ENCODE measurements around the gene ARID5B.

Gene ARID5B

DNA sequence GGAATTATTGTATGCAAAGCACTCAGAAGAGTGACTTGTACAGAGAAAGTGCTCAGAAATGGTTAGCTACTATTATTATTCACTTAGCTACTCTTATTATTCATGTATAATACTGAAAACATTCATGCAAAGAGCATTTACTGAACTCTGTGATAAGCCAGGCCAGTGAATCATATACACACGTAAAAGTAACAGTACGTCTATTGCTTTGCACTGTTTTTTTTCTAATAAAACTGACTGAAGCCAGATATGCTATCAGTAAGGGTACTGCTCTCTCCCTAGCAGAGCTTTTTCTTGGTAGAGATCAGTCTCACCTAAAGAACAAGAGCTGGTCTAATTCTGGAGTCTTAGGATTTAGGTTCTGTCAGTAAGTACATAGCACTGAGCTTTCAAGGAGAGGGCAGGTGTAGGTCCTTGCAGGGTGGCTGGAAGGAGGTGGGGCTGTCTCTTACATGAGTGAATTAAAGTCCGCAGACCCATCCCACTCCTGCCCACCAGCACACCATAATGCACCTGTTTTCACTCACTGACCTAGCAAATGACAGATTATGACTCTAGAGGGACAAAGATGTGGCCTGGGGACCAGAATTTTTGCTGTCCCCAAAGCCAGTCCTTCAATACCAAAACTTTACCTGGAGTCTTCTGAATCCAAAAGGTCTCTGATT lies 145.9 kb downstream of the ARID5B start:
- no peak for DNase-seq (ENCODE audit: low read depth in 1 of 2, low spot score in 1 of 2)

DNA sequence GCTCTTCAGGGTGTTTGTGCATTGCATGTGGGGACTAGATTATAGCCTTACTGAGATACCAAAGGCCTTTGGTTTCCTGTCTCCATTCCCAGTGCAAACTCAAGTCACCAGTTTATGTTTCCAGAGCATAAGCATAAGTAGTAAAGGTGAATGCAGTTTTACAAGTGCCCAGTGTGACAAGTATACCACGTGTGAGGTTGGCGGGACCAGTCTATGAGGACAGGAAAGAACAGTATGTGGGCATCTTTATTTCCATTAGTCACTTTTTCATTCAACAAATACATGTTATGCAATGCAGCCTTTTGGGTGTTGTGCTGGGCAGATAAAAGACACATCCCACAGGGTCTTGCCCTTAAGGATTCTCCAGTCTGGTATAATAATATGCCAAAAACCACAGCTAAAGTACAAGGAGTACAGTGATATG lies 146.5 kb downstream of the ARID5B start:
- no peak for DNase-seq (ENCODE audit: low read depth in 1 of 2, low spot score in 1 of 2)

GRCh38 chr10:62048470-62048869 lies 147.0 kb downstream of the ARID5B start:
- DNase-seq (ENCODE audit: low read depth in 1 of 2, low spot score in 1 of 2) = no peak

GRCh38 chr10:62048919-62049623 lies 147.6 kb downstream of the ARID5B start:
- DNase-seq (ENCODE audit: low read depth in 1 of 2, low spot score in 1 of 2) = peak; percentile 43 to 52

DNA sequence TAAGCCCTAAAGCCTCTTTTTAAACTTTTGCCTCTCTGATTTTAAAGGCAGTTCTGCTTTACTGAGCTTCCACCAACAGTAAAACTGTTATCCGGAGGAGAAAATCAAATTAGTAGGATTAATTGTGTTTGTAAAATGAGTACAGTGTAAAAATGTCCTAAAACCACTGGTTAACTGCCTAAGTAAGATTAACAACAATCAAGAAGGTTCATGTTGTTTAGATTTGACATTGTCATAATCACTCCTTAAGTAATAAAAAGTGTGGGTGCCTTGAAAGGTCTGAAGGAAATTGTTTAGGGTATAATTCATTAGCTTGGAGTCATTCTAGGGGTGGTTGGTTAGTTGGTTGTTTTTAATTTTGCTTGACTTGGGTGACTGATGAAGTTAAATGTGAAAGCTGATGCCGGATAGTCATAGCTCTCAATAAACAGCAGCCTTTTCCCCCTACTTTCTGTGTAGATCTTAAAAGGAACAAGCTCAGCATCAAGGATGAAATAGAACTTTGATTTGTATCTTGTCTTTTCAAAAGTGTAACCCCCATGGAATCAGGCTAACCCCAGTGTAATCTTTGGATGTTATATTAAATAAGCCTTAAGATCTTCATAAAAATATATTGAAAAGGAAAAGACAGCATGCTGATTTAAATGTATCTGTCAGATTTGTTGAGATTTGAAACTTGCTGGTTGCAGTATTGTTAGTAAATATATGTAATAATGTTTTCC lies 148.3 kb downstream of the ARID5B start:
- no peak for DNase-seq (ENCODE audit: low read depth in 1 of 2, low spot score in 1 of 2)

- DNase-seq (ENCODE audit: low read depth in 1 of 2, low spot score in 1 of 2) = no peak
Observed at GRCh38 chr10:62050346-62050892, 148.9 kb downstream of the ARID5B start.

- DNase-seq (ENCODE audit: low read depth in 1 of 2, low spot score in 1 of 2) = peak; percentile 46 to 47
Observed at GRCh38 chr10:62050893-62051433, 149.5 kb downstream of the ARID5B start.

DNA sequence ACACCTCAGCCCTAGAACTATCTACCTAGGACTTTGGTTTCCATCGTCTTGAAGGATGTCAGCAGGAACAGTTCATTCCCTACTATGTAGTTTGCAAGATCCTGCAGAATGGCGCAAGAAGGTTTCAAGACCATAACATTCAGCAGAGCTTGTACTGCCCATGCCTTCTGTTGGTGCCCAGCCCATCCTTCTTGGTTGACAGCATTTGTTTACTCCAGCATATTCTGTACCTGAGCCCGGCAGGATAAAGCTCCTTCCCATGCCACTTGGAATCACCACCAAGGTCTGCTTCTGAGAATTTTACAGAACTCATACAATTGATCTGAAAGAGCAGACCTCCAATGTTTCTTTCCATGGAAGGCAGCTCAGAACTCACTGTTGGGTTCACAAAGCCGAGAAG lies 150.8 kb downstream of the ARID5B start:
- DNase-seq (ENCODE audit: low read depth in 1 of 2, low spot score in 1 of 2) = no peak

DNA sequence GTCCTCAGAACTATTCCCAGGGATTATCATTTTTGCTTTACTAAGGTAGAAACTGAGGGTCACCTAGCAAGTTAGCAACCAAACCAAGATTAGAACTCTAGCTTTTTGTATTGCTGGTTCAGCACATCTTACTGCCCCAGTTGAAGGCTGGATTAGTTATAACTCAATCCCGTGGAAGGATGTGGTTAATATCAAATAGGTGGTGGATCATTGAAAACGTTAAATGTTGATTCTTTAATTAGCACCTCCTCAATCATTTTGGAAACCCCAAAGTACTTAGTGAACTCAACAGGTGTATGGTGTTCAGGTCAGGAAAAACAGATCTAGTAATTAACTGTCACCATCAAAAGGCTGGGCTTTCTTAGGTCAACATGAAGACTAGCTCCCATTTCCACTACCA lies 152.4 kb downstream of the ARID5B start:
- no peak for DNase-seq (ENCODE audit: low read depth in 1 of 2, low spot score in 1 of 2)

DNA sequence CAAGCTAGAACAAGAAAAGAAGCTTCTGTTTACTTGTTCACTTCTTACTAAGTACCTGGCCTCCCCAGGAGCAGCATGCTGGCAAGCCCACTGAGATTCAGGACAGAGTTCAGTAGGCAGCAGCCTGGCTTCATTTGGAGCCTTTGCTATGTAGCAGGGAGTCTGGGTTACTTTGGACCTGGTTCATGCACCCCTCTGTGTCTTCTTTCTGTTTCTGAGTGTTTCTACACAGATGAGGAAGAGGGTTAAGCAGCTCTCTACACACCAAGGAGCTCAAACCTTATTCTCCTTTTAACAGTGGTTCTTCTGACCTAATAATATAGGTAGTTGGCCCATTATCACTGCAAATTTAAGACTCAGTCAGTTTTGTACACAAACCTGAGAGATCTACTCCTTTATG lies 152.9 kb downstream of the ARID5B start:
- DNase-seq (ENCODE audit: low read depth in 1 of 2, low spot score in 1 of 2) = no peak

DNA sequence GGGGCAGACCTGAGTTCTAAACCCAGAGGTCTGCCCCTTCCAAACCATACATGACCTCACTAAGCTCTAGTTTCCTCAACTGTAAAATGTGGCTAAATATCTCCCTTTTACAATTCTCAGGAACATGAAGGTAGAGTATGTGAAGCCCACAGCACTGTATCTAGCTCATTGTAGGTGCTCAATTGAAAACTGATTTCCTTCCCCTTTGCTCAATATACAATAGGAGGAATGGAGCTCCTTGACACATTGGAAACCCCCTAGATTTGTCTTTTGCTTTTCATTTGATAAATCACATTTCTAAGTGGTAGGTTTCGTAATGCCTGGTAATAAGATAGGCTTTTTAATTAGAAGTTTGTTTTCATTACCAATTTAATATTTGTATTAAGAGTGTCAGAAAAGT lies 153.3 kb downstream of the ARID5B start:
- no peak for DNase-seq (ENCODE audit: low read depth in 1 of 2, low spot score in 1 of 2)

DNA sequence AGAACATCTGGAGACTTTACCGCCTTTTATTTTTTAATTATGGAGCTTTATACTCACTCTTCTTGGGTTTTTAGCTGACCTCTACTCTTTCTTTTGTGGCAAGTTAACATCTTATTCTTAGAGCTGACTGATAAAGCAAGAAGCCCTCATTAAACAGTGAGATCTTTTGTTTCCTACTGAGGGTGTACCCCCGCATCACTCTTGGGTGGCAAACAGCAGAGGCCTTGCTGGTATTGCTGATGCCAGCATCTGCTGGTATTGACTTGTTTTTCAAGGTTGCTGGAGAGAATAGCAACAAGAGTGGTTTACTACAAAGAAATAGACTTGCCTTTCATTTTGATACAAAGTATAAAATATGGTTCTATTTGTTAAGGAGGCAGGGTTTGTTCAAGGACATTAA lies 154.7 kb downstream of the ARID5B start:
- no peak for DNase-seq (ENCODE audit: low read depth in 1 of 2, low spot score in 1 of 2)

- DNase-seq (ENCODE audit: low read depth in 1 of 2, low spot score in 1 of 2) = no peak
Observed at GRCh38 chr10:62056698-62057097, 155.2 kb downstream of the ARID5B start.

- no peak for DNase-seq (ENCODE audit: low read depth in 1 of 2, low spot score in 1 of 2)
Observed at GRCh38 chr10:62057359-62057758, 155.9 kb downstream of the ARID5B start.

DNA sequence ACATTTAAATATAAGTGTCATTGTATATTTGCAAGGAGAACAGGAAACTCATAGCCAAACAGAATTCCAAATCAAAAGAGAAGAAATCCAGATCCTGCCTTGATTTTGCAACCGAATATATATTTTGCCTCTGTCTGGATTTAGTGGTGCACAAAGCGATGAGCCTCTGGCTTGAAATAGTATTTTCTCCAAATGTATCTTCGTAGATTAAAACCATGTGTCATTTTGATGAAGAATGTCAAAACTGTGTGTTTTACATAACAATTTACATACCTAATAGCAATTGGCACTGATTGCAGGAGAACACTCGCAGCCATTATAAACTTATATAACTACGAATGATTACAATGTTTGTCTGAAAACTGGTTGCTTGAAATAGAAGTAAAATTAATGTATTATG lies 156.4 kb downstream of the ARID5B start:
- DNase-seq (ENCODE audit: low read depth in 1 of 2, low spot score in 1 of 2) = no peak

DNA sequence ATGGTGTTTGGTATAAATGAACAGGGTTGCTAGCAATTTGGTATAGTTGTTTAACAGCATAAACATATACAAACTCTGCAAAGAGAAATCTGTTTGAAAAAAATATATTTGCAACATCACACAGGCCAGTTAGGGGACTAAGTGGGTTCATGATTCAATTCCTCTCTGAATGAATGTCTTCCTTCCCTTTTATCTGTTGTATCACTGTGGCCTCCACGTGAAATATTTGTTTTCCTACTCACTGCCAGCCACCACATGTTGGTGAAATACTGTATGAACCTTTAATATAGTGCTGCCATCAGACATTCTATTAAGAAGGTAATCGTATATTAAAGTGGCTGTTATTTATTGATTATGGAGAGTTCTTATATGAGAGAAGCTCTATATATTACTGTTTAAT lies 157.0 kb downstream of the ARID5B start:
- no peak for DNase-seq (ENCODE audit: low read depth in 1 of 2, low spot score in 1 of 2)

GRCh38 chr10:62058896-62059216 lies 157.4 kb downstream of the ARID5B start:
- no peak for DNase-seq (ENCODE audit: low read depth in 1 of 2, low spot score in 1 of 2)

DNA sequence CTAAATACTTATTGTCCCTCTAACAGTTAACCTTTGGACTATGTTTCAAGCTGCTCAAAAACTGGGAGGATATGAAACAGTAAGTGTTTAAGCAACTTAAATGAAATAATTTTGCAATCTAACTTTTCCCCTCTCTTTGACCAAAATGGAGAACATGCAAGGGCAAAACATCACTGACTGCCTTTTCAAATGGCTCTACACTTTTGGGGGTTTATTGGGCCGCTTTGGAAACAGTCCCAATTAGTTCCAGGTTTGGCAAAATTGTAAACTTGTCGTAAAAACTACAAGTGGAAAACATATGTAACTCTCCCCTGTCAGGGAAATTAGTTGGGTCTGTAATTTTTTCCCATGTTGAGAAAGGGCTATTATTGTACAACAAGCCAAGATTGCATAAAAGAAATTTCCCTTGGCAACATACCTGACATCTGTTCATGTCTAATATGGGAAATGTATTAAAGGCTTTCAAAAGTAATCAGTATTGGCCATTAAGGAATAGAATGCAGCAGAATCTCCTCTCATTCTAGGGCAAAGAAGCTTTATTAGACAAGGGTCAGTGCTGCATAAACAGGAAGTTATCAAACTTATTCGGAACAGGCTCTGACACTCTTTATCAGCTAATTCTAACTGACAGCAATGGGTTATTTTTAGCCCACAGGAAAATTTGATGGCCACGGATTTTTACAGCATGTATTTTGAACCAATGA lies 157.9 kb downstream of the ARID5B start:
- DNase-seq (ENCODE audit: low read depth in 1 of 2, low spot score in 1 of 2) = no peak

- no peak for DNase-seq (ENCODE audit: low read depth in 1 of 2, low spot score in 1 of 2)
Observed at GRCh38 chr10:62062028-62062427, 160.5 kb downstream of the ARID5B start.

DNA sequence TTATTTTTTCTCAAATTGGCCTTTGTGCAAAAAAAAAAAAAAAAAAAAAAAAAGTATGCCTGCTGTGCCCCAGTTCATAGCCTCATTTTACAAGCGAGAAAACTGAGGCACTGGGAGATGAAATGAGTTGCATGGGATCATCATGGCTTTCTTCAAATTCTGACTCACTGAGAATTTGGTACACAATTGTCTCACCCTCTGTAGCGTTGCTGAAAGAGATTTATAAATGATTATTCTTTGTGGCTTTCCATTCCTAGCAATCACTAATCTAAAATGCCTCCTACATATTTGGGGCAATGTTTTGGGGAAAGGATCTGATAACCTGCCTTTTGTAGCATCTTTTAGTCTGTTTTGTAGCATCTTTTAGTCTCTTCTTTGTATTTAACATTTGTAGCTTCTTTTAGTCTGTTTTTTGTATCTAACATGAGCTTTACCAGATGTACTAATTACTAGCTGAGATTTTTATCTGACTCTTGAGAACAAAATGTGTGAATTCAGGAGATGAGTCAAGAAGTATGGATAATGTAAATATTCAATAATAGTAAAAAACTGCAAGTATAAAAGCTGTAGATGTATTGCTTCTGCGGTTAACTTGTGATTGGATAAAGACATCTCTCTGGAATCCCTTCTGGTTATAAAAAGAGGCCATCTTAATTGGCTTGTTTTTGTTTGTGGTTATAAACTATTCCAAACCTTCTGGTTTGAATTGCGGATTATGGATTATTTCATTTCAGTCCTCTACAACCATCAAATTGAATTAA lies 161.4 kb downstream of the ARID5B start:
- DNase-seq (ENCODE audit: low read depth in 1 of 2, low spot score in 1 of 2) = no peak

Data from stimulated activated CD4-positive, alpha-beta T cell treated with anti-CD3 and anti-CD28 coated beads, Interleukin-15, amount 100 ng/mL, for 1 hour (primary cell).